Gastrocnemius medialis (tissue), 4 donors: ENCODE data around the gene CRYL1. TPM values are rescaled to one million over a fixed set of nuclear protein-coding genes. Genes with fewer than 3 reads are reported as not detected.

ENCODE experiments used
- ATAC-seq, 2 donors: fragments of 150-250 bp; one replicate each; pipeline ENCODE4 v1.9.1; 2016
- DNase-seq, 2 donors: peaks; one replicate each; pipeline ENCODE4 v3.0.0-alpha.2; 2019
- H3K27ac ChIP-seq, 4 donors: fragments of 200-600 bp; sonication (generic); 1 replicate in 1 of 4; 2 replicates in 3 of 4; pipeline ENCODE4 v1.5.1; 2016 to 2018; ENCODE audit warnings: mild to moderate bottlenecking in 2 of 4, moderate library complexity in 1 of 4
- H3K27me3 ChIP-seq, 3 donors: fragments of 200-600 bp; sonication (generic) in 2 of 3; 1 replicate in 1 of 3; 2 replicates in 2 of 3; pipeline versions ENCODE4 v1.5.1 to v1.6.0; 2016 to 2019; ENCODE audit warnings: mild to moderate bottlenecking in 1 of 3, moderate library complexity in 1 of 3
- H3K36me3 ChIP-seq, 2 donors: fragments of 200-600 bp; sonication (generic) in 1 of 2; one replicate each; pipeline ENCODE4 v1.5.1; 2017 to 2018
- H3K4me1 ChIP-seq, 2 donors: fragments of 200-600 bp; sonication (generic) in 1 of 2; one replicate each; pipeline ENCODE4 v1.5.1; 2016 to 2017; ENCODE audit warnings: mild to moderate bottlenecking in 2 of 2
- H3K4me3 ChIP-seq, 4 donors: fragments of 200-600 bp; sonication (generic) in 3 of 4; 1 replicate in 1 of 4; 2 replicates in 3 of 4; pipeline ENCODE4 v1.5.1; 2016 to 2019; ENCODE audit warnings: mild to moderate bottlenecking in 2 of 4
- H3K9me3 ChIP-seq, 3 donors: fragments of 200-600 bp; sonication (generic) in 2 of 3; 1 replicate in 1 of 3; 2 replicates in 2 of 3; pipeline ENCODE4 v1.5.1; 2016 to 2019
- CTCF ChIP-seq, 5 experiments: fragments of 450-650 bp in 3 of 5; fragments of 200-600 bp in 2 of 5; sonication (generic) in 2 of 5; IDR thresholded peaks in 4 of 5; conservative IDR thresholded peaks in 1 of 5; 1 replicate in 4 of 5; 2 replicates in 1 of 5; pipeline ENCODE4 v1.5.1; 2016 to 2019; ENCODE audit warnings: antibody characterized with exemption in 5 of 5, mild to moderate bottlenecking in 3 of 5, moderate library complexity in 3 of 5
- POLR2A ChIP-seq, 2 donors: fragments of 450-650 bp; IDR thresholded peaks; one replicate each; pipeline ENCODE4 v1.6.1; 2017; ENCODE audit warnings: antibody characterized with exemption in 2 of 2, mild to moderate bottlenecking in 2 of 2, moderate library complexity in 2 of 2
- in situ Hi-C, 4 donors: fragments of 200-750 bp; cut with MboI; loops; one replicate each; pipeline versions ENCODE4 v1.15.0 to v1.8.0; 2017; ENCODE audit warnings: low sequenced_read_pairs in 4 of 4
- intact Hi-C: fragments of 100-400 bp; cut with DNase I; formaldehyde crosslinking; loops from one replicate; pipeline ENCODE4 v1.15.1; 2023; ENCODE audit warnings: low total_unique reads
- total RNA-seq, 4 donors: library from RNA; depleted of rRNA; stranded (reverse); fragments of >200 nt; gene quantifications; one replicate each; pipeline versions ENCODE4 v1.1.0 to v1.2.3, GENCODE V29; 2016

CRYL1 gene
- total RNA-seq, 4 donors from 2014 or later: 11.0 to 17.4 (median 15.7) TPM

GRCh38 chr13:20497006-20497775, 28.5 kb downstream of the CRYL1 start:
- in situ Hi-C loops: loop anchor here (5.0 to 25.0 kb wide), 7 partner anchors 165 to 430 kb away; partner anchors contain the start of genes GJB2 (in 2 of the 4) and IL17D (in 1 of the 4)
- Histone ChIP-seq H3K27ac (no peak overlapping the region), H3K4me1 (no peaks in the 10 kb centered on the region), H3K27me3 (no peaks in the 10 kb centered on the region), H3K4me3 (no peak overlapping the region), H3K36me3 (peaks cover 0 to 4% of the 10 kb centered on the region in 2 donors), H3K9me3 (no peaks in the 10 kb centered on the region)
- intact Hi-C loops: loop anchor here (5.0 kb wide), 2 partner anchors 210 to 330 kb away; no protein-coding TSS in a partner anchor
- TF ChIP-seq CTCF (IDR thresholded peaks at IDR 0.05 in 4 of 5, conservative IDR thresholded peaks at IDR 0.05 in 1 of 5) (no peak), POLR2A (IDR thresholded peaks at IDR 0.05) (no peak)
- ATAC-seq (no peak), DNase-seq (no peak)

GRCh38 chr13:20495087-20496023, 30.3 kb downstream of the CRYL1 start:
- DNase-seq (peak; percentile 31 to 42), ATAC-seq (peak; percentile 85 to 87)
- Histone ChIP-seq H3K4me1 (no peaks in the 10 kb centered on the region), H3K4me3 (peak overlapping the region in 3 of 4 donors; percentile 14 to 31 (median 16)), H3K9me3 (no peaks in the 10 kb centered on the region), H3K27me3 (no peaks in the 10 kb centered on the region), H3K27ac (peak overlapping the region in 3 of 4 donors; percentile 25 to 47 (median 27)), H3K36me3 (peaks cover 0 to 2% of the 10 kb centered on the region in 2 donors)
- in situ Hi-C loops: loop anchor here (5.0 to 25.0 kb wide), 7 partner anchors 167 to 432 kb away; partner anchors contain the start of genes GJB2 (in 2 of the 4) and IL17D (in 1 of the 4)
- TF ChIP-seq CTCF (IDR thresholded peaks at IDR 0.05 in 4 of 5, conservative IDR thresholded peaks at IDR 0.05 in 1 of 5) (peak; percentile 83 to 95 (median 92)), POLR2A (IDR thresholded peaks at IDR 0.05) (no peak)
- intact Hi-C loops: loop anchor here (1.0 to 5.0 kb wide), 4 partner anchors 72 to 429 kb away; partner anchors contain the start of gene IFT88

- Histone ChIP-seq H3K4me3 (no peak overlapping the region), H3K36me3 (no peaks in the 10 kb centered on the region), H3K9me3 (no peaks in the 10 kb centered on the region), H3K4me1 (peaks cover 0 to 1% of the 10 kb centered on the region in 2 donors), H3K27me3 (no peaks in the 10 kb centered on the region), H3K27ac (no peak overlapping the region)
- intact Hi-C loops (loop anchor here (1.0 to 5.0 kb wide), 4 partner anchors 73 to 430 kb away; partner anchors contain the start of gene IFT88), in situ Hi-C loops (loop anchor here (5.0 to 25.0 kb wide), 7 partner anchors 168 to 433 kb away; partner anchors contain the start of genes GJB2 (in 2 of the 4) and IL17D (in 1 of the 4))
- TF ChIP-seq CTCF (IDR thresholded peaks at IDR 0.05 in 4 of 5, conservative IDR thresholded peaks at IDR 0.05 in 1 of 5): no peak
- TF ChIP-seq POLR2A (IDR thresholded peaks at IDR 0.05): no peak
- ATAC-seq (no peak), DNase-seq (no peak)
Measured at GRCh38 chr13:20494656-20495055, 31.0 kb downstream of the CRYL1 start.

- Histone ChIP-seq H3K27me3 (no peaks in the 10 kb centered on the region), H3K4me3 (no peak overlapping the region), H3K4me1 (peaks cover 0 to 7% of the 10 kb centered on the region in 2 donors), H3K9me3 (no peaks in the 10 kb centered on the region), H3K36me3 (no peaks in the 10 kb centered on the region), H3K27ac (no peak overlapping the region)
- in situ Hi-C loops: loop anchor here (10.0 to 25.0 kb wide), 6 partner anchors 170 to 432 kb away; partner anchors contain the start of genes GJB2 (in 2 of the 4) and IL17D (in 1 of the 4)
- no peak for DNase-seq
- intact Hi-C loops: no loop called here
- peak in 3 of 5 experiments; percentile 23 to 31 (median 28) for TF ChIP-seq CTCF (IDR thresholded peaks at IDR 0.05 in 4 of 5, conservative IDR thresholded peaks at IDR 0.05 in 1 of 5)
- no peak for TF ChIP-seq POLR2A (IDR thresholded peaks at IDR 0.05)
- no peak for ATAC-seq
Measured at GRCh38 chr13:20492641-20493040, 33.0 kb downstream of the CRYL1 start.
